VCaP (cell line): ENCODE measurements around the gene PMIS2.

ENCODE experiments used
- H3K27ac ChIP-seq: fragments of 450-650 bp; 2 replicates; pipeline ENCODE4 v1.5.1; 2017
- CTCF ChIP-seq: fragments of 450-650 bp; conservative IDR thresholded peaks from 2 replicates; pipeline ENCODE4 v1.5.1; 2017; ENCODE audit warnings: mild to moderate bottlenecking, moderate library complexity

Gene PMIS2

GRCh38 chr19:35552534-35553384 lies 33.2 kb upstream of the PMIS2 start:
- TF ChIP-seq CTCF = no peak
- no peak overlapping the region for H3K27ac ChIP-seq

- H3K27ac ChIP-seq = no peak overlapping the region
- no peak for TF ChIP-seq CTCF
These were observed 32.5 kb upstream of the PMIS2 start for GRCh38 chr19:35553385-35554000.

- TF ChIP-seq CTCF = no peak
- H3K27ac ChIP-seq = no peak overlapping the region
These were observed 31.9 kb upstream of the PMIS2 start for GRCh38 chr19:35554076-35554475.

GRCh38 chr19:35555301-35556005 lies 30.5 kb upstream of the PMIS2 start:
- TF ChIP-seq CTCF = peak; percentile 47
- H3K27ac ChIP-seq = no peak overlapping the region

- no peak overlapping the region for H3K27ac ChIP-seq
- TF ChIP-seq CTCF = no peak
These were observed 29.9 kb upstream of the PMIS2 start for GRCh38 chr19:35556025-35556590.

- no peak for TF ChIP-seq CTCF
- no peak overlapping the region for H3K27ac ChIP-seq
These were observed 29.0 kb upstream of the PMIS2 start for GRCh38 chr19:35556846-35557538.
